HG03565 (cell line): ENCODE results near the gene TEX9.

Source experiments
- ATAC-seq: cut with Tn5 transposase; IDR thresholded peaks from one replicate; pipeline ENCODE4 v1.9.1; 2021; ENCODE audit warnings: mild to moderate bottlenecking, moderate library complexity; ENCODE audit not compliant: unreplicated experiment

Gene TEX9

GRCh38 chr15:56442354-56442753, 77.1 kb downstream of the TEX9 start:
- no peak for ATAC-seq

GRCh38 chr15:56445746-56446145, 80.5 kb downstream of the TEX9 start:
- ATAC-seq: no peak

- ATAC-seq: no peak
Measured at GRCh38 chr15:56454836-56455235, 89.6 kb downstream of the TEX9 start.

GRCh38 chr15:56456229-56456628, 91.0 kb downstream of the TEX9 start:
- no peak for ATAC-seq

- no peak for ATAC-seq
Measured at GRCh38 chr15:56459096-56459495, 93.9 kb downstream of the TEX9 start.

GRCh38 chr15:56460071-56460470, 94.8 kb downstream of the TEX9 start:
- no peak for ATAC-seq

- no peak for ATAC-seq
Measured at GRCh38 chr15:56460947-56461346, 95.7 kb downstream of the TEX9 start.

- ATAC-seq: peak; percentile 97
Measured at GRCh38 chr15:56464893-56465520, 99.8 kb downstream of the TEX9 start, which contains the start of gene MNS1. MNS1 (minus strand) TSS chr15:56465137; CDS start chr15:56464972, 165 bp downstream.

- no peak for ATAC-seq
Measured at GRCh38 chr15:56467616-56468015, 102.4 kb downstream of the TEX9 start.

- ATAC-seq: peak; percentile 45
Measured at GRCh38 chr15:56468401-56468800, 103.2 kb downstream of the TEX9 start.

GRCh38 chr15:56469483-56469882, 104.3 kb downstream of the TEX9 start:
- ATAC-seq: no peak

GRCh38 chr15:56471440-56472069, 106.3 kb downstream of the TEX9 start:
- ATAC-seq: no peak

GRCh38 chr15:56472278-56472677, 107.1 kb downstream of the TEX9 start:
- ATAC-seq: no peak

- no peak for ATAC-seq
Measured at GRCh38 chr15:56473017-56473416, 107.8 kb downstream of the TEX9 start.

GRCh38 chr15:56475351-56475750, 110.1 kb downstream of the TEX9 start:
- no peak for ATAC-seq
